Right lobe of liver (tissue), 6 donors: Measurements from ENCODE around the gene CSTB. TPM values are rescaled to one million over a fixed set of nuclear protein-coding genes. Genes with fewer than 3 reads are reported as not detected.

Experiments used
- ATAC-seq, 4 donors: fragments of 200-7000 bp; cut with Tn5 transposase; one replicate each; pipeline ENCODE4 v1.9.1; 2020; ENCODE audit warnings: mild to moderate bottlenecking in 4 of 4, moderate library complexity in 4 of 4
- DNase-seq, 3 donors: peaks; one replicate each; pipeline ENCODE4 v3.0.0-alpha.2; 2020
- H3K27ac ChIP-seq, 3 donors: fragments of 200-600 bp; one replicate each; pipeline ENCODE4 v1.8.0; 2022
- H3K27me3 ChIP-seq, 2 donors: fragments of 200-600 bp; one replicate each; pipeline ENCODE4 v1.8.0; 2022
- H3K36me3 ChIP-seq, 4 donors: fragments of 200-600 bp; sonication (generic) in 1 of 4; one replicate each; pipeline versions ENCODE4 v1.5.1 to v1.8.0; 2017 to 2022; ENCODE audit warnings: control low read depth in 1 of 4
- H3K4me1 ChIP-seq, 4 donors: fragments of 200-600 bp; sonication (generic) in 1 of 4; one replicate each; pipeline versions ENCODE4 v1.5.1 to v1.8.0; 2017 to 2022; ENCODE audit warnings: control low read depth in 1 of 4
- H3K4me3 ChIP-seq, 3 donors: fragments of 200-600 bp; one replicate each; pipeline ENCODE4 v1.8.0; 2022
- H3K9me3 ChIP-seq, 4 donors: fragments of 200-600 bp; sonication (generic) in 1 of 4; one replicate each; pipeline versions ENCODE4 v1.5.1 to v1.8.0; 2017 to 2022; ENCODE audit warnings: control low read depth in 1 of 4
- CTCF ChIP-seq, 4 donors: fragments of 200-600 bp in 3 of 4; fragments of 450-650 bp in 1 of 4; IDR thresholded peaks; one replicate each; pipeline versions ENCODE4 v1.5.1 to v1.8.0; 2016 to 2022; ENCODE audit warnings: antibody characterized with exemption in 4 of 4, mild to moderate bottlenecking in 2 of 4
- POLR2A ChIP-seq: fragments of 450-650 bp; IDR thresholded peaks from one replicate; pipeline ENCODE4 v1.6.1; 2017; ENCODE audit warnings: antibody characterized with exemption, mild to moderate bottlenecking
- WGBS: methylation state at CpG from one replicate; pipeline ENCODE4 v1.1.6; 2018; ENCODE audit warnings: low coverage, low lambda C conversion rate; ENCODE audit not compliant: insufficient coverage; ENCODE audit errors: missing lambda C conversion rate; 5-methylcytosine and 5-hydroxymethylcytosine counted together
- intact Hi-C, 2 donors: fragments of 100-400 bp; cut with DNase I; formaldehyde crosslinking; loops; one replicate each; pipeline versions ENCODE4 v1.11.2 to v1.14.1; 2022
- total RNA-seq, 6 experiments: library from RNA; depleted of rRNA in 2 of 6; stranded (reverse); fragments of >200 nt in 2 of 6; fragmentation: NEBNext Ultra II Directional in 3 of 6; extraction: Animal tissue kit (Norgen Biotek cat#: 25700) in 3 of 6; gene quantifications; one replicate each; pipeline versions ENCODE4 v1.1.0 to v1.2.4, GENCODE V29; 2016 to 2023
- donor health status: DM: no; HTN: yes; CAD: no.
- donor health status: DM: no; HTN: no; CAD: no.
- donor health status: DM: no; HTN: no; CAD: no.
- donor health status: DM: no; HTN: yes; CAD: no.
- donor health status: DM: no; HTN: yes; CAD: no.

The CSTB gene
- total RNA-seq, 6 experiments from 2014 or later, result 16.6 to 137 (median 23.2) TPM

GRCh38 chr21:43758111-43758641 is 17.9 kb downstream of the CSTB start:
- Histone ChIP-seq H3K27me3 (no peaks in the 10 kb centered on the region), H3K4me3 (no peak overlapping the region), H3K36me3 (peaks cover 0 to 37% (median 11%) of the 10 kb centered on the region in 4 donors), H3K27ac (peak overlapping the region; percentile 30 to 49 (median 43)), H3K9me3 (no peaks in the 10 kb centered on the region), H3K4me1 (peaks cover 0 to 23% (median 9%) of the 10 kb centered on the region in 4 donors)
- TF ChIP-seq POLR2A, result no peak
- no peak for TF ChIP-seq CTCF (IDR thresholded peaks at IDR 0.05)
- WGBS, result 21% methylated on average over 15 of the region's 18 CpGs
- ATAC-seq (peak; percentile 55 to 73 (median 64)), DNase-seq (no peak)
- intact Hi-C loops, result loop anchor here in 1 of 2 donors (10.0 kb wide), 1 partner anchor 63 kb away; no protein-coding TSS in a partner anchor

- Histone ChIP-seq H3K4me1 (peaks cover 0 to 23% (median 9%) of the 10 kb centered on the region in 4 donors), H3K36me3 (peaks cover 0 to 40% (median 11%) of the 10 kb centered on the region in 4 donors), H3K27me3 (no peaks in the 10 kb centered on the region), H3K9me3 (no peaks in the 10 kb centered on the region), H3K4me3 (no peak overlapping the region), H3K27ac (peak overlapping the region; percentile 30 to 49 (median 43))
- 57% methylated on average over 5 of the region's 16 CpGs for WGBS
- intact Hi-C loops, result loop anchor here in 1 of 2 donors (10.0 kb wide), 1 partner anchor 63 kb away; no protein-coding TSS in a partner anchor
- DNase-seq (no peak), ATAC-seq (peak; percentile 29 to 55 (median 41))
- no peak for TF ChIP-seq CTCF (IDR thresholded peaks at IDR 0.05)
- TF ChIP-seq POLR2A, result no peak
These were observed 18.5 kb downstream of the CSTB start for GRCh38 chr21:43757601-43758000.

GRCh38 chr21:43755820-43756594 is 20.1 kb downstream of the CSTB start:
- 95% methylated on average over 18 of the region's 37 CpGs for WGBS
- peaks cover 0 to 23% (median 9%) of the 10 kb centered on the region in 4 donors for H3K4me1 ChIP-seq
- H3K27me3 ChIP-seq, result no peaks in the 10 kb centered on the region
- DNase-seq, result no peak
- H3K36me3 ChIP-seq, result peaks cover 0 to 48% (median 11%) of the 10 kb centered on the region in 4 donors
- H3K9me3 ChIP-seq, result no peaks in the 10 kb centered on the region
- no peak overlapping the region for H3K4me3 ChIP-seq
- no peak overlapping the region for H3K27ac ChIP-seq
- ATAC-seq, result no peak
- TF ChIP-seq POLR2A, result no peak
- TF ChIP-seq CTCF (IDR thresholded peaks at IDR 0.05), result no peak
- intact Hi-C loops, result loop anchor here in 1 of 2 donors (10.0 kb wide), 1 partner anchor 61 kb away; no protein-coding TSS in a partner anchor

- Histone ChIP-seq H3K9me3 (no peaks in the 10 kb centered on the region), H3K27ac (no peak overlapping the region), H3K4me1 (peaks cover 0 to 23% (median 9%) of the 10 kb centered on the region in 4 donors), H3K36me3 (peaks cover 0 to 42% (median 11%) of the 10 kb centered on the region in 4 donors), H3K27me3 (no peaks in the 10 kb centered on the region), H3K4me3 (no peak overlapping the region)
- DNase-seq (no peak), ATAC-seq (peak in 2 of 4 donors; percentile 26 to 39)
- TF ChIP-seq POLR2A, result no peak
- TF ChIP-seq CTCF (IDR thresholded peaks at IDR 0.05), result no peak
- 77% methylated on average over 8 of the region's 26 CpGs for WGBS
- intact Hi-C loops, result loop anchor here in 1 of 2 donors (10.0 kb wide), 1 partner anchor 60 kb away; no protein-coding TSS in a partner anchor
These were observed 20.9 kb downstream of the CSTB start for GRCh38 chr21:43754948-43755781.
